ENCODE results near the gene UMOD.

The UMOD gene

DNA sequence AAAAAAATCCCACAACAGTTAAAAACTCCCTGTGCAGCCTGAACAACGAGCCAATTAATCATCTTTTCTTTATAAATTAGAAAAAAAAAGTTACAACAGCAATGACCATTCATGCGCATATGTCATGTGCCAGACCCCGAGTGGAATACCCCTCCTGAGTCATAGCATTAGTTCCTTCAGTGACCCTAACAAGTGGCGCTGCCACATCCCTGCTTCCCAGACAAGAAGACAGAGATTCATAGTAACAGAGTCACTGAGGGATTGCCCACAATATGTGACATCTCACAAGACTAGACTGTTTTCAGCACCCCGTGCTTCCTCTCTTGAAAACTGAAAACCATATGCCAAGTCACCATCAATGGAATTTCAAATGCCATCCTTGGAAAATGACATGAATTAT is 7.9 kb downstream of the UMOD start:
- Histone ChIP-seq H3K9me3 (ENCODE audit: insufficient read depth, low read depth, low read length) (no peaks in the 10 kb centered on the region; the same call in 1 of the 2 replicates), H3K27me3 (ENCODE audit: insufficient read depth, low read length, poor library complexity, severe bottlenecking) (no peaks in the 10 kb centered on the region), H3K4me2 (ENCODE audit: low read depth, low read length, poor library complexity, severe bottlenecking) (no peak overlapping the region), H3K36me3 (ENCODE audit: insufficient read depth, low read length) (no peaks in the 10 kb centered on the region), H3K9ac (ENCODE audit: low read depth, low read length, poor library complexity, severe bottlenecking) (no peak overlapping the region), H3K79me2 (ENCODE audit: insufficient read depth, low read length) (no peaks in the 10 kb centered on the region), H3K9me2 (replicated peaks; ENCODE audit: low read depth, low read length) (no peaks in the 10 kb centered on the region), H3K4me1 (ENCODE audit: insufficient read depth, low read length, poor library complexity, severe bottlenecking) (no peaks in the 10 kb centered on the region), H2AFZ (ENCODE audit: low read length) (no peak overlapping the region), H4K20me1 (ENCODE audit: insufficient read depth, low read length, poor library complexity, severe bottlenecking) (no peaks in the 10 kb centered on the region), H3K4me3 (ENCODE audit: low read length, poor library complexity, severe bottlenecking) (no peak overlapping the region), H3F3A (ENCODE audit: low read depth) (no peaks in the 10 kb centered on the region)
- TF ChIP-seq EZH2phosphoT487 (IDR thresholded peaks at IDR 0.05; ENCODE audit: borderline replicate concordance) = no peak
- TF ChIP-seq, protein P1, sequence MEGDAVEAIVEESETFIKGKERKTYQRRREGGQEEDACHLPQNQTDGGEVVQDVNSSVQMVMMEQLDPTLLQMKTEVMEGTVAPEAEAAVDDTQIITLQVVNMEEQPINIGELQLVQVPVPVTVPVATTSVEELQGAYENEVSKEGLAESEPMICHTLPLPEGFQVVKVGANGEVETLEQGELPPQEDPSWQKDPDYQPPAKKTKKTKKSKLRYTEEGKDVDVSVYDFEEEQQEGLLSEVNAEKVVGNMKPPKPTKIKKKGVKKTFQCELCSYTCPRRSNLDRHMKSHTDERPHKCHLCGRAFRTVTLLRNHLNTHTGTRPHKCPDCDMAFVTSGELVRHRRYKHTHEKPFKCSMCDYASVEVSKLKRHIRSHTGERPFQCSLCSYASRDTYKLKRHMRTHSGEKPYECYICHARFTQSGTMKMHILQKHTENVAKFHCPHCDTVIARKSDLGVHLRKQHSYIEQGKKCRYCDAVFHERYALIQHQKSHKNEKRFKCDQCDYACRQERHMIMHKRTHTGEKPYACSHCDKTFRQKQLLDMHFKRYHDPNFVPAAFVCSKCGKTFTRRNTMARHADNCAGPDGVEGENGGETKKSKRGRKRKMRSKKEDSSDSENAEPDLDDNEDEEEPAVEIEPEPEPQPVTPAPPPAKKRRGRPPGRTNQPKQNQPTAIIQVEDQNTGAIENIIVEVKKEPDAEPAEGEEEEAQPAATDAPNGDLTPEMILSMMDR (conservative IDR thresholded peaks at IDR 0.05; ENCODE audit: low read length) = no peak

DNA sequence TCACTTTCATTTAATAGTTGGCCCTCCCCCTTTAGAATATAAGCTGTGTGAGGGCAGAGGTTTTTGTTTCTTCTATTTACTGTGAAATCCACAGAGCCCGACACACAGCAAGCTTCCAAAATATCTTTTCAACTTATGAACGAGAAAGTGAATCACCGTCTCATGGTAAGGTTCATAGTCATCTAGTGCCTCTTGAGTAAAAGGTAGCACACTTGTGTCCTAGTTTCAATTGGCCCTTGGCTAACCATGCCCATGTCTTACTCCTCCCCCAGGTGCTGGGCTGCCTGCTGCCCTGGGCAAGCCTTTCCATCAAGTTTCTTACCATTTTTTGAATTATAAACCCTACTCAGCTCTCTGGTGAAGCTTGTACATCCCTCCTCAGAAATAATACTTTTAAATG is 12.8 kb downstream of the UMOD start:
- no peaks in the 10 kb centered on the region for H3K27me3 ChIP-seq (ENCODE audit: insufficient read depth, low read length, poor library complexity, severe bottlenecking)
- H4K20me1 ChIP-seq (ENCODE audit: insufficient read depth, low read length, poor library complexity, severe bottlenecking) = no peaks in the 10 kb centered on the region
- TF ChIP-seq, protein P1 (conservative IDR thresholded peaks at IDR 0.05; ENCODE audit: low read length) = no peak
- no peak for TF ChIP-seq EZH2phosphoT487 (IDR thresholded peaks at IDR 0.05; ENCODE audit: borderline replicate concordance)
- no peak overlapping the region for H3K9ac ChIP-seq (ENCODE audit: low read depth, low read length, poor library complexity, severe bottlenecking)
- no peak overlapping the region for H2AFZ ChIP-seq (ENCODE audit: low read length)
- no peaks in the 10 kb centered on the region; the same call in 1 of the 2 replicates for H3K9me3 ChIP-seq (ENCODE audit: insufficient read depth, low read depth, low read length)
- H3K9me2 ChIP-seq (replicated peaks; ENCODE audit: low read depth, low read length) = no peaks in the 10 kb centered on the region
- no peaks in the 10 kb centered on the region for H3K4me1 ChIP-seq (ENCODE audit: insufficient read depth, low read length, poor library complexity, severe bottlenecking)
- no peaks in the 10 kb centered on the region for H3F3A ChIP-seq (ENCODE audit: low read depth)
- H3K4me2 ChIP-seq (ENCODE audit: low read depth, low read length, poor library complexity, severe bottlenecking) = no peak overlapping the region
- no peak overlapping the region for H3K4me3 ChIP-seq (ENCODE audit: low read length, poor library complexity, severe bottlenecking)
- no peaks in the 10 kb centered on the region for H3K36me3 ChIP-seq (ENCODE audit: insufficient read depth, low read length)
- H3K79me2 ChIP-seq (ENCODE audit: insufficient read depth, low read length) = no peaks in the 10 kb centered on the region

DNA sequence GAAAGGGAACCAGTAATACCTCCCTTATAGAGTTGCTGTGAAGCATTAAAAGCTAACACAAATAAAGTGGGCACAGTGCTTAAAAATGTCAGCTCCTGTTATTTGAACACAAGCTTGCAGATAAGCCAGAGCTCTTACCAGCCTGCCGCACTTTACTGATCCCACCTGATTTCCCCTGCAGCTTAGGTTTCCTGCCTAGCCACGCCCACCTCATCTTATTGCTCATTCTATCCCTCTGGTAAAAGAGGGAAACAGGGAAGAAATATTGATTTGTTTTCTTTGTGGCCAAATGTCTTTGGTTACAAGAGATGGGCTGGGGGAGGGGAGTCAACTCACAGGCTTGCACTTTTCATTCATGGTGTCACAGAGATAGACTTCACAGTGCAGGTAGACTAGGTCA is 15.6 kb downstream of the UMOD start:
- TF ChIP-seq EZH2phosphoT487 (IDR thresholded peaks at IDR 0.05; ENCODE audit: borderline replicate concordance) = no peak
- TF ChIP-seq, protein P1 (conservative IDR thresholded peaks at IDR 0.05; ENCODE audit: low read length) = no peak
- H3K4me1 ChIP-seq (ENCODE audit: insufficient read depth, low read length, poor library complexity, severe bottlenecking) = no peaks in the 10 kb centered on the region
- H3F3A ChIP-seq (ENCODE audit: low read depth) = no peaks in the 10 kb centered on the region
- no peak overlapping the region for H3K9ac ChIP-seq (ENCODE audit: low read depth, low read length, poor library complexity, severe bottlenecking)
- H3K9me3 ChIP-seq (ENCODE audit: insufficient read depth, low read depth, low read length) = no peaks in the 10 kb centered on the region
- no peak overlapping the region for H2AFZ ChIP-seq (ENCODE audit: low read length)
- no peak overlapping the region for H3K4me3 ChIP-seq (ENCODE audit: low read length, poor library complexity, severe bottlenecking)
- no peaks in the 10 kb centered on the region for H3K9me2 ChIP-seq (replicated peaks; ENCODE audit: low read depth, low read length)
- no peaks in the 10 kb centered on the region for H3K27me3 ChIP-seq (ENCODE audit: insufficient read depth, low read length, poor library complexity, severe bottlenecking)
- no peak overlapping the region for H3K4me2 ChIP-seq (ENCODE audit: low read depth, low read length, poor library complexity, severe bottlenecking)
- no peaks in the 10 kb centered on the region for H3K36me3 ChIP-seq (ENCODE audit: insufficient read depth, low read length)
- no peaks in the 10 kb centered on the region for H4K20me1 ChIP-seq (ENCODE audit: insufficient read depth, low read length, poor library complexity, severe bottlenecking)
- no peaks in the 10 kb centered on the region for H3K79me2 ChIP-seq (ENCODE audit: insufficient read depth, low read length)

Measured in Loucy (cell line).